NCI-H128 (cell line): ENCODE data around the gene CTU1.

ENCODE experiments used
- DNase-seq: peaks from one replicate; lab custom pipeline; 2025; ENCODE audit not compliant: unreplicated experiment; lab: John Stamatoyannopoulos, UW

Gene CTU1

DNA sequence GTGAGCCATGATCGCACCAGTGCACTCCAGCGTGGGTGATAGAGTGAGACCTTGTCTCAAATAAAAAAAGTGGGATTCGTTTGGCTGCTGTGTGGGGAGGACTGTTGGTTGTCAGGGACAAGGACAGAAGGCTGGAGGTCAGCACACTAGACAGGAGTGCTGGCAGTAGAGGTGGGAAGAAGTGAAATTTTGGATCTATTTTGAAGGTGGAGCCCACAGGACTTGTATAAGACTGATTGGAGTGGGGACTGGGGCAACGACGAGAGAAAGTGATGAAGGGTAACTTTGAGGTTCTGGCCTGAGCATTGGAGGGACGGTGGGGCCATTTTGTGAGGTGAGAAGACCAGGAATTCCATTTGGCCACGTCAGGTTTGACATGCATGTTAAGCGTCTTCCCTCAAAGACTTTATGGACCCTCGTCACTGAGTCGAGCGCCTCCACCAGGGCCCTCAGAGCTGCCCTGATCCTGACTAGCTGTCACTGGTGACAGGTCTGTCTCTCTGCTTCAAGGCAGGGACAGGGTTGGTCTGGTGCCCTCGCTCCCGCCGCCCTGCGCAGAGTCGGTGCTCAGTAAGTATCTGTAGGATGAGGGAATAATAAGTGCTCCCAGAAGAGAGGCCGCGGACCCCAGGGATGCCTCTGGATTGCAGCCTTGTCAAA, 673 bp downstream of the CTU1 start:
- no peak for DNase-seq

DNA sequence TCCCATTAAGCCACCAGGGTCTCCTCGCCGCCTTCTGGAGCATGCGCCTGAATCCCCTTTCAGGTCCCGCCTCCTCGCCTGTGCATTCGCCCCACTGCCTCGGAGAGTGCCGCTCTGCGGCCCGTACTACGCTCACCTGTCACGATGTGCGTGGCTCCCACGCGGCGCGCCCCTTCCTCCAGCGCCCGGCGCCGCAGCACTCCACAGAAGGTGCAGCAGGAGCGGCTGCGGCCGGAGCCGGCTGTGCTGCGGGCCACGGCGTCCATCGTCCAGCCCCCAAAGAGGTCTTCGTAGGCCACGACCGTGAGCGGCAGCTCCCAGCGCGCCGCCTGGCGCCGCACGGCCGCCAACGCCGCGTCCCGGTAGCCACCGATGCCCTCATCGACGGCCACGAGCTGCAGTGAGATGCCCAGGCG, 4.3 kb downstream of the CTU1 start:
- no peak for DNase-seq

DNA sequence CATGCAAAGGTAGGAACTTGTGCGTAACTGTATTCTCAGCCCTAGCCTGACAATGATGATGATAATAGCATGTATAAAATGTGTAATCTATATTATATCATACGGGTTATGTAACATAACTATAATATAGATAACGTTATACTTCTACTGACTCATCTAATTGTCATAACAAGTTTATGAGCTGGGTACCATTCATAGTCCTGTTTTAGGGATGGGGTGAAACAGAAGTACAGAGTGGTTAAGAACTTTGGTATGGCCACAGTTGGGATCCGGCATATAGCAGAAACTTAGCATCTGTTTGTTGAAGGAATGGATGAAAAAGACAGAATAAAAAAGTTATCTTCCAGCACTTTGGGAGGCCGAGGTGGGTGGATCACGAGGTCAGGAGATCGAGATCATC, 5.2 kb downstream of the CTU1 start:
- DNase-seq, result no peak

DNA sequence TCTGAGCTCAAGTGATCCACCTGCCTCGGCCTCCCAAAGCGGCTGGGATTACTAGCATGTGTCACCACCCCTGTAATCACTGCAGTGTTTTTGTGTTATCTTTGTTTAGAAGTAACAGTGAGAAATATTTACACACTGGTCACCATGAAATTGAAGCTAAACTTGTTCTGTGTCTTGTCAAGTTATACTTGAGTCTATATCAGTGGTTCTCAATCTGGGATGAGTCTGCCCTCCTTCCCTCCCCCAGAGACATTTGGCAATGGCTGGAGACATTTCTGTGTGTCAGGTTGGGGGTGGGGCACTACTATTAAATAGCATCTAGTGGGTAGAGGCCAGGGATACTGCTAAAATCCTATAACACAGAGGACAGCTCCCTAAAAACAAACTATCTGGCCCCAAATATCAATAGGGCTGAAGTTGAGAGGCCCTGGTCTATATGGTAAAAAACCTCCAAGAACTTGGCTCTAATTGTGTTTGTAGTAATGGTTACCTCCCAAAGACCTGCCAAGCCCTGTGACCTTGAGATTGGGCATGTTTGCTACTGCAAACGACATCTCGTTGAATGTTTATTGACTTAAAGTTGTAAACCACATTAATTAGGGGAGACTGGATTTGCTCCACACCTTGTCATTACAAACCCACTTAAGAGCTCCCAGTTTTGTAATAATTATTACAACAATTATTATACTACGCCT, 6.9 kb downstream of the CTU1 start:
- DNase-seq, result no peak

DNA sequence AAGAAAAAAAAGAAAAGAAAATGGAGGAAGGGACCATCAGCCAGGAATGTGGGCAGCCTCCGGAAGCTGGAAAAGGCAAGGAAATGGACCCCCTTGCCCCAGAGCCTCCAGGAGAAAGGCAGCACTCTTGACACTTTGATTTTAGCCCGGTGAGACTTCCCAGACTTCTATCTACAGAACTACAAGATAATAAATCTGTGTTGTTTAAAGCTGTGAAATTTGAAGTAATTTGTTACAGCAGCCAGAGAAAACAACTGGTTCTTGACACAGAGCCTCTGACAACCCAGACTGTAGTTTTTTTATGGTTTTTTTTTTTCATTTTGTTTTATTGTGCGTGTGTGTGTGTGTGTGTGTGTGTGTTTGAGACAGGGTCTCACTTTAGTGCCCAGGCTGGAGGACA, 7.6 kb downstream of the CTU1 start:
- DNase-seq, result no peak

DNA sequence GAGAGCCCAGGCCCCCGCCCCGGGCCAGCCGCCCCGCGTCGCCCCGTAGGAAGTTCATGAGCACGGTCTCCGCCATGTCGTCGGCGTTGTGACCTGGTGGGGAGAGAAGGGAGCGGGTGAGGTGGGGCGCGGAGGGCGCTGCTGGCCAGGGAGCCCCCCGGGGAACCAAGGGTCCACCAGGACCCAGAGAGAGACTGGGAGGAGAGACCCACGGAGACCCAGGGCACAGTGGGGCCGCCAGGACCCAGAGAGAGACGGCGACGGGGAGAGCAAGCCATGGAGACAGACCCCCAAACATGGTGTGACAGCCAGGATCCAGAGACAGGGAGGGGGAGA, 9.2 kb downstream of the CTU1 start:
- DNase-seq, result no peak

DNA sequence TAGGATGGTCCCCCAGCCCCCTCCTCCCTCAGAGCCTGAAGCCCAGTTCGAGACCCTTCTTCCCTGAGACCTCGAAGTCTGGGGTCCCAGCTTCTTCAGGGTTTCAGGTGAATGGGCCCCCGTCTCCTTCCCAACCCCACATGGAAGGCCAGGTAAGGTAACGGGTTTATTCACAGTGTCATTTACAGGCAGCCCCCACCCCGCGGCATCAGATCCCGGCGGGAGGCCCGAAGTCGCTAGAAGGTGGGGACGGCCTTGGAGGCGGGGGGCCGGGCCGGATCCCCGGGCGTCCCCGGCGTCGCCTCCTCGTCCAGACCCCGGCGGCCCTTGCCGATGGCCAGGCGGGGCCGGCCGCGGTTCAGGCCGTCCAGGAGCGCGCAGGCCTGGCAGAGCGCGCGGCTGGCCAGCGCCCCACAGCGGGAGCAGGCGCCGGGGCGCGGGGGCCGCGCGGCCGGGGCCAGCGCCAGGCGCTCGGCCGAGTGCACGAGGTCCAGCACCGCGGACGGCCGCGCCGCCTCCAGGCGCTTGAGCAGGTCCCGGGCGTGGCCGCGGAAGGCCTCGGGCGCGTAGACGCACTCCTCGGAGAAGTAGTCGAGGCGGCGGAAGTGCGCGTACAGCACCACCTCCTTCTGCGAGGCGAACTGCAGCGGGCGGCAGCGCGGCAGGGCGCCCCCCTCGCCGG, 9.7 kb downstream of the CTU1 start:
- DNase-seq, result no peak

DNA sequence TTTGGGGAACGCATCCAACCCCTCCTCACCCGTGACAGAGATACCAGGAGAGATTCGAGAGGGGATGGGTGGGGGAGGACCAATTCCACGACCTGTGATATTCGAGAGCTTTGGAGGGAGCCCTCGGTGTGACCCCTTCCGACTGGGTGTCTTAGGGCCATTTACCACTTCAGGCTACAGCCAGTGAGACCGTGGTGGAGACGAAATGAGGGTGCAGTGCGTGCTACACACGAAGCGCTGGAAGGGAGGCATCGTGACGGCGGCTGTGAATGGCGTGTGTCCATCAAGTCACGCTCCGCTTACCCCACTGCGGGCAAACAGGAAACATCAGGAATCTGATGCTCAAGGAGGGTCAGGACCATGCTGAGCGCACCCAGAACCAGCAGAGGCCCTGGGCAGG, 10.4 kb downstream of the CTU1 start:
- no peak for DNase-seq

DNA sequence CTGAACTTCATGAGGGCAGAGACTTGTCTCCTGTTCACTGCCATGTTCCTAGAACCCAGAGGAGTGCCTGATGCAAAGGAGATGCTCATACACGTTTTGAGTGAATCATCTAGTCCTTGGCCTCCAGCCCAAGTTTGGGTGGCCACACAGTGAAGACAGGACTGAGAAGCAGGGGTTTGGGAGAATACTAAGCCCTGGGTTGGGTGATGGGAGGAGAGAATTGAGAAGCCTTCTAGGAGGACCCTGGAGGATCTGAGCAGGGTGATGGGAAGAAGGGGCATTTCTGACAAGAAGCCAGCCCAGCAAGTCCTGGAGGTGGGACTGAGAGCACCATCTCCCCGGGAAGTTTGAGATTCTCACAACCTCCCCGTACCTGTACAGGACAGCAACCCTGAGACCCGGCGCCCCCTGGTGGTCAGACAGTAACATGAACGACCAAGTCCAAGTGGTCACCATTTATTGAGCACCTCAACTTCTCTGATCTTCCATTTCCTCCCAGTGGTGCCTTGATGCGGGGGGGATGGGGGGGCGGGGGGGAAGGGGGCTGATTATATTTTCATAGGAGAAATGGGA, 11.0 kb downstream of the CTU1 start:
- DNase-seq, result no peak

DNA sequence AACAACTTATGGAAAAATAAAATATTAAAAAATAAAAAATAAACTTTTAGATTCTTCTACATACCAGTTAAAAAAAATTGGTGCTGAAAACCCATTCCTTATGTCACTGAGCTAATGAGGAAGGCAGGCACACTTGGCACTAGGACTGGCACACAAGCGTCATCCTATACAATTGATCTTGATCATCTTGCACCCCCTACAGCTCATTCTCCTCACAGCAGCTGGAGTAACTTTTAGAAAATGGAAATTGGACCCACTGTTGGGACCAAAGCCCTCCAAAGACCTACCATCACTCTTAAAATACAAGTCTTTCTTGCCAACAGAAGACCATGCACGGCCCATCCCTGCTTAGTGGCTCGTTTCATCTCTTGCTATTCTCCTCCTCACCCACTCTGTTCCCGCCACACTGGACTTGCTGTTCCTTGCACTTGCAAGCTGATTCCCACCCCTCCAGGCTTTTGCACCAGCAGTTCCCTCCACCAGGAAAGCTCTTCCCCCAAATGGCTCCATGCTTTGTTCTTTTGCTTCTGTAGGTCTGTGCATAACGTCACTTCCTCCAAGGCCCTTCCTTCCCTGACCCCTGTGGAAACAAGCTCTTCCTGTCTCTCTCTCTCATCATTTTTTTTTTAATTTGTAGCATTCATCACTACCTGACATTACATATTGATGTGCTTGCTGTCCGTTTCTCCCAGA, 11.6 kb downstream of the CTU1 start:
- no peak for DNase-seq

DNA sequence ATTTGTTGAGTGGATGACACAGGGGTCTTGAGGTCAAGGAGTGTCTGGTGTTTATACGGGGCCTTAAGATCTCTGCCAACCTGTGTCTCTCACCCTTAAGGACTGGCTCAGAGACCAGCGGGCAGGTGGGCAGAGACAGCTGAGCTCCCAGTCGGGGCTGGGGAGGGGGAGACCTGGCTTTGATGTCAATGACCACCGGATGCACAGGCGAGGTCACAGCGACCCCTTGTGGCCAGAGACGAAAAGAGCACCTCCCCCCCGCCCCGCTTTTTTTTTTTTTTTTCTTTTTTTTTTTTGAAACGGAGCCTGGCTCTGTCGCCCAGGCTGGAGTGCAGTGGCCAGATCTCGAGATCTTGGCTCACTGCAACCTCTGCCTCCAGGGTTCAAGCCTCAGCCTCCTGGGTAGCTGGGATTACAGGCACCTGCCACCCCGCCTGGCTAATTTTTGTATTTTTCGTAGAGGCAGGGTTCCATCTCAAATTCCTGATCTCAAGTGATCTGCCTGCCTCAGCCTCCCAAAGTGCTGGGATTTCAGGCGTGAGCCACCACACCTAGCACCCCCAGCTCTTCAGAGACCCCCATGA, 13.4 kb downstream of the CTU1 start:
- DNase-seq, result no peak

DNA sequence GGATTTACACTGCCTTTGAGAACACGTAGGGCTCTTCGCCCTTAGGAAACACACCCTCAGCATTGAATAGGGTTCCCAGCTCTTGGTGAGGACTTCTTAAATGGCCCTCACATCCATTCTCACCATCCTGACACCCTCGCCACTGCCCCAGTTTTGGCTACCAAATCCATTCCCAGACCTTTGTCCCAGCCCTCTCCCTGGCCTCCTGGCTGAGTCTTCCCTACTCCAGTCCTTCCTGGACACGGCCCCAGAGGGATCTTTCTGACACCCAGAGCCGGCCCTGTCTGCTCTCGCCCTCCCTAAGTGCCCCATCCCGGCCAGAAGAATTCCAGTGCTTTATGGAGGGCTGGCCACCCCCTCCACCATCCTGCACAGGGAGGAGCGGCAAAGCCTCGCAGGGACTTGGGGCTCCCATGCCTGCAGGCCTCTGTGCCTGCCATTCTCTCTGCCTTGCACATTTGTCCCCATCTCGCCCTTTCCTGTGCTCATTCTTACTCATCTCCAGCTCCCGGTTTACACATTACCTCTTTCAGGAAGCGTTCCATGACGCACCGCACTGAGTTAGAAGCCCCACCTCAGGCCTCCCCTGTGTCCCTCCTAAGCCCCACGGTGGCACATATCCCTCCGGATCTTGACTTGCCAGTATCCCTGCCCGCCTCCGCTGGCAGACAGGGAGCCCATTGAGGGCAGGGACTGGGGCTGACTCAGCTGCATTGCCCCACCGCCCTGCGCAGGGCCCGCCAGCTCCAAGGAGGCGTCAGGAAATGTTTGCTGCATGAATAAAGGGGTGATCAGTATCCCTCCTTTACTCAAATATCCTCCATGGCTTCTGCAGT, 14.5 kb downstream of the CTU1 start:
- DNase-seq, result no peak

DNA sequence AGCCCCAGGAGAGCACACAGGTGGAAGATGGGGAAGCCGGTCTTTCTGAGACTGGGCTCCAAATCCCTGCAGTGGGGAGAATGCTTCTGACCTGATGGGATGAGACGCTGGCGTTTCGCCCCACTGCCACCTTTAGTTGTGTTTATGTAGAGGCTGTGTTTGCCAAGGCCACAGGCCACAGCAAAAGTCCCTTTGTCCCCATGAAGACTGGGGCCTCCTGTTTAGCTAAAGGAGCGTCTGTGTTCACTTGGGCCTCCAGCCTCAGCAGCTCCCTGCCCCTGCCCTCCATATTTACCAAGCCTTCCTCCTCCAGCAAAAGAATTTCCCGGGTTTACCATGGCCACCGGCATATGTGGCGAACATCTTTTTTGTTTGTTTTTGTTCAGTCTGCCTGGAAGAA, 15.1 kb downstream of the CTU1 start:
- DNase-seq, result no peak

DNA sequence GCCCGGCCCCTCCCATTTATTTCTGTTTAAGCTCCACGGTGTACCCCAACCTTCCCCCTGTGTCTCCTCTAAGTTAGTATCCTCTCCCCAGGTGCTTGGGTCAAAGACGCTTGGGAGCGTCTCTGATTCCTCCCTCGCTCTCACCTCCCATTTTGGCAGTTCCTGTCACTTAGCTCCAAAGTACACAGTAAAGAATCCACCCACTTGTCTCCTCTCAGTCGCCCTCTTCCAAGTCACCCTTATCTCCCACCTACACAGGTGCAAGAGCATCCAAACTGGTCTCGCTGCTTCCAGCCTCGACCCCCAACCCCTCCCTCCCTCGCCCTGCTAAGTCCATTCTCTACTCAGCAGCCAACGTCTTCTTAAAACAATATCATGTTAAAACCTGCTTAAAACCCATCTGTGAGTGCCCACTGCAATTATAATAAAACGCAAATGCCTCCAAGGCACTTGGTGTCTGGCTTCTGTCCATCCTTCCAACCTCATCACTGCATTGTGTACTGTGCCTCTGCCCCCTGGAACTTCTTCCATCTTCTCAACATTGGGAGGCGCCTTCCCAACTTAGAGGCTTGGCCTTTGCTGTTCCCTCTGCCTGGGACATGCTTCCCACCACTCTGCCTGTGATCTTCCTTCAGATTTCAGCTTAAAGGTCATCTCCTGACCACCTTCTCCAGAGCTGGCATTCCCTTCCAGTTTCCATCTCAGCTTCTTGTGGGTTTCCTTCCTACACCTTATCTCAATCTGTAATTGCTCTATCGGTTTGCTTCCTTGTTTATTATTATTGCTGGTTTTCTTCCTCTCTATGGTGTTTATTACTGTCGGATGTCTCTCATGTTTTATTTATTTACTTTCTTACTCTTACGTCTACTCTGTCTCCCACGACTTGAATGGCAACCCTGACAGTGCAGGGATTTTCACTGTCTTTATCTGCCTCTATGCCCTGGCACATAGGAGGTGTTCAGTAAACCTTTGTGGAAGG, 16.0 kb downstream of the CTU1 start:
- no peak for DNase-seq

DNA sequence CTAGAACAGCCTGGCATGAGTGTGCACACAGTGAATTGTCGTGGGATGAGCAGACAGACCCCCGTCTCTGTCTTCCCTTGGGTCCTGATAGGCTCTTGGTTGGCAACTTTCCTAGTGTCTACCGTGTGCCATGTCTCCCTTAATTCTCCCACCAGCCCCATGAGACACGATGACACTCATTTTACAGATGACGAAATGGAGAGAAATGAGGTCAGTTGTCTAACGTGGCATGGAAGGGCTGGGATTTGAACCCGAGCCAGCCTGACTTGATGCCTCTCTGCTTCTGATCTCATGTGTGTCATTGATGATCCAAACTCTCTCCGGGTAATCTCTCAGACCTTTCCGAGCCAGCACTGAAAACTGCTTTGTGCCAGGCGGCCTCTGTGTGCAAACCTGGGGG, 17.1 kb downstream of the CTU1 start:
- DNase-seq, result no peak

DNA sequence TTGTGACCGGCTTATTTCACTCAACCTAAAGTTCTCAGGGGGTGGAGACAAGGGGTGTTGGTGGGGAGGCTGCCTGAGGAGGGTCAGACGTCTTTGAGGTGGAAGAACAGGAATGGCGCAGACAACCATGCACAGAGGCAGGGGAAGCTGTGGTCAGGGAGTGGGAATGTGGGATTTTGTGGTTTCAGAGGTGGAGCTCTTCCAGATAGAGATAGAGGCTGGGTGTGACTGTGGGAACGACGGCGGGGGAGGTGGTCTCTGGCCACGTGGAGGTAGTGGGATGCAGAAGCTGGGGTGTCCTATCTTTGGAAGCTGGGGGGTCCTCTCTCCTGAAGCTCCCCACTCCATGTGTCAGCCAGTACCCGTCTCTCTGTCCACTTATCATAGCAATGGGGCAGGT, 17.7 kb downstream of the CTU1 start:
- DNase-seq, result no peak

DNA sequence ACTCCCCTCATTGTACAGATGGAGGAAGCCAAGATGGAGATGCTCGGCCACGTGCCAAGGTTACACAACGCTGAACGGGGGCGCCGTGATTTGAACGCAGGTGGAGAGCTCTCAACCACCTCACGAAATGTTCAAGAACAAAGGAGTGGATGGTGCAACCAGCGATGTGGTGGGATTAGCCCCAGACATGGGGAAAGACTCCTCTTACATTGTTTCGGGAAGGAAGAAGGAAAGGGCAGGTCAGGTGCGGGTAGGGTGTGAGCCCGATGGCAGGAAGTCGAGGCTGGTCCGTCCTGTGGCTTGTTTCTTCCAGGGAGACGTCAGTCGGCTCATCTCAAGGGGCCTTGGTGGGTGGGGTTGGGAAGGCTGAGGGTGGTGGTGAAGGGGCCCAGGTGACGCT, 18.4 kb downstream of the CTU1 start:
- no peak for DNase-seq

DNA sequence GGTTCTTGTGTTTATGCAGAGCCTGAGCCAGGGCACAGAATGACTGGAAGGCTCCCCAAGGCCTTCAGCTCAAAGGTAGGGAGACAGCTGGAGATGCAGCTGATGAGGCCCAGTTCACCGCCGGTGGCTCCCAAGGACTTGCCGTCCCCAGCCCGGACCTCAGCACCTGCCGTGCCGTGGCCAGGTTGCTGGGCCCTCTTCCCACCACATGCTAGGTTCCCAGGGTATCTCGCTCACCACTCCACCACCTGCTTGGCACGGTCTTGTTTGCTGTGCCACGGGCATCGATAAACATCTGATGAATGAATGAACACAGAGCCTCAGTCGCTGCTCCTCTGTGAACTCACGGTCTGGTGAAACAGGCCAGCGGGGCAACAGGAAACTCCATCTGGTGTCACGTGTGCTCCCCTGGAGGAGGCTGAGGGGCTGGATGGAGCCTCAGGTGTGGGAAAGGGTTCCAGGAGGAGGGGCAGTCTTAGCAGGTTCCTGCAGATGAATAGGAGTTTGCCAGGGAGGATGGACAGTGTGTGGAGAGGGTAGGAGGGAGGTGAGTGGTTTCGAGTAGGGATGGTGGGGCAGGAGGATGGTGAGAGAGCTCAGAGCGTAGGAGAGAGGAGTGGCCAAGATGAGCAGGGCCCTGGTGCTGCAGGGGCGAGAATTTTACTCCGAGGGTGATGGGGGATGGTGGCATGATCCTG, 21.9 kb downstream of the CTU1 start:
- DNase-seq, result no peak

DNA sequence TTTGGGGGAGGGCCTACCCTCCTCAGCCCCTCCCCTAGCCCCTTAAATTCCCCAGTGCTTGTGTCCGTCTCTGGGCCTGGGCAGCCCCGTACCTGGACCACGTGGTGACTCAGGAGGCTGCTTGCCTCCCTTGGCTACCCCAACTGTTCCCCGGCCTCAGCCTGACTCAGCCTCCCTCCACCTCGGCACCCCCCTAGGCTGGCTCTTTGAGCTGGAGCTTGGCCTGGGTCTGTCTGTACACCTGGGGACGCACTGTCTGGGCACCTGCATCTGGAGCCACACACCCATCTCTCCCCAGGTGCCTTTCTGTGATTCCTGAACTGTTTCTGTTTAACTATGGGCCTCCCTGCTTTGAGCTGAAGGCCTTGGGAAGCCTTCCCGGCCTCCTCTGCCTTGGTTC, 23.7 kb downstream of the CTU1 start:
- no peak for DNase-seq
